Islet of Langerhans (tissue), 1 donor: ENCODE measurements around the gene SERPINE3.

ENCODE experiments used
- FAIRE-seq: peaks from one replicate; lab custom pipeline; 2011; peaks lifted over from hg19 to GRCh38; lab: Jason Lieb, UNC

SERPINE3 gene

GRCh38 chr13:51339354-51339753 lies at the start of gene SERPINE3:
SERPINE3 (plus strand) TSS chr13:51339691; CDS start chr13:51341092, 1,401 bp downstream.
- no peak for FAIRE-seq

DNA sequence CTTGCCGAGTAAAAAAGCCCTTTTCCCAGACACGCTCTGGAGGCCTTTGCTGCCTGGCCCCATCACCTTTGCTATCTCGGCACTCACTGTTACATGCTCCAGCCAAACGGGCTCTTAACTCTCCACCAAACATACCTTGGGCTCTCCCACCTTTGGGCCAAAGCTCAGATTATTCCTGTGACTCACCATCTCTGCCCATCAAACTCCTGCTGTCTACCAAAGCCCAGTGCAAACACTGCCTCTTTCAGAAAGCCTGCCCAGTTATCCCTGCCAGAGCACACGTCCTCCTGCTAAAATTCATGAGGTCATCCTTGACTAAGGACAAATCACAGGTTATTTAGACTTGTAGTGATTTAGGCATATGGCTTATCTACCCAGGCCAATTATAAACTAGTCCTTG lies 48.1 kb upstream of the SERPINE3 start:
- no peak for FAIRE-seq

- no peak for FAIRE-seq
Measured at GRCh38 chr13:51292000-51292565, 47.4 kb upstream of the SERPINE3 start.

DNA sequence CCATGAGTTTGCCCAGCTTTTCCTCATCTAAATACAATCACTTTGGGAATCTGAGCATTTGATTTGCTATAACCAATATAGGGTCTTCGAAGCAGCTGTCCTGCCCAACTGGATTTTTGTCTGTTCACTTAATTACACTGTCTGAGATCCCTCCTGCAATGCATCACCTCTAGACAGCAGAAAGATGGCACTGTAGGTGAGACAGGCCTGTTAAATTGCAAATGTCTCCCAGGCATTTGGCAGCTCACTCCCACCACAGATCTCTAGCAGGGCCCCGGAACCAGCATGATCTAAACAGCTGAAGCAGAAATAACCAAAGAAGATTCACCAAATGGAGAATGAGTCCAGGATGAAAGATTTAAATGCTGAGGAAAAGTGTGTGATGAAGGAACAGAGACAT lies 41.9 kb upstream of the SERPINE3 start:
- no peak for FAIRE-seq

DNA sequence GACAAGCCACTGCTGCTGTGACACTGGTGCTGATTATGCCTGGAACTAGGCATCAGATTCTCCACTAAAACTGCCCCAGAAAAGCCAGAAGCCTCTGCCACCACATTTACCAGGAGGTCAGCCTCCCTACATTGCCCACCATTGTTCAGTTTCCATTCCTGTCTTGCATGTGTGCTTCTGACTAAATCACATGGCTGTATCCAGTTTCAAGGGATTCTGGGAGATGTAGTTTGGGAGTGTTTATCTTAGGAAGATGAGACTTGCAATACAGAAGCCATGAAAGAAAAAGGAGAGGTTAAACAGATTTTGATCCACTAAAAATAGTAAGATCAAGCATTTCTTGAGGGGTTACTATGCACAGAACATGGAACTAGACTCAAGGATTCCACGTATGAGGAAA lies 40.7 kb upstream of the SERPINE3 start:
- FAIRE-seq: no peak

- FAIRE-seq: no peak
Measured at GRCh38 chr13:51303063-51303552, 36.4 kb upstream of the SERPINE3 start.

GRCh38 chr13:51303882-51304281 lies 35.6 kb upstream of the SERPINE3 start:
- FAIRE-seq: no peak

DNA sequence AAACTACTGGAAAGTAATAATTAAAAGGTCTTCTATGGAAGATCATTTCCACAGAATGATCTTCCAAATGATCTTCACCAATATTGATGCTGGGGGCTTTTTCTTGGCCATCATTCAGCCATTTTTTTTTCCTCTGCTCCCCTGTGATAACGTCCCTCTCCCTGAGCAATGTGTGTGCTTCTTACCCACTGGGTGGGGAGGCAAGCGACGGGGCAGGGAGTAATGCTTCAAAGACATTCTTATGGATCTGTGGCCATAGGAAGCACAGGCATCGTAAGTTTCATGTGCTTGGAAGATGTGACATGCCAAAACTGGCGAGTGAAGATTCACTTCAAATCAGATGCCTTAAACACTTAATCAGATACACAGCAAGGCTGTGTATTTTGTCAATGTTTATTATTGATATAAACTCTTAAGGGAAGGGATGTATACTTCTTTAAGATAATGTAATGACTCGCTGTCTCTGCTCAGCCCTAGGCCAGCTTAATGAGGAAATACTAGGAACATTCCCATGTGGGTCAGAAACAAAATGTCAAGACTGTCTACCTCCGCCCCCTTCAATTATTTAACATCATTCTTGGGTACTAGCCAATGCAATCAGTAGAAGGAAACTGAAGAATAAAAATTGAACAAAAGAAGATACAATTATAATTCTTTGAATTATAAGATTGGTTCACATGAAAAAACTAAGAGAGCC lies 34.1 kb upstream of the SERPINE3 start:
- FAIRE-seq: no peak

GRCh38 chr13:51308781-51309180 lies 30.7 kb upstream of the SERPINE3 start:
- FAIRE-seq: no peak

DNA sequence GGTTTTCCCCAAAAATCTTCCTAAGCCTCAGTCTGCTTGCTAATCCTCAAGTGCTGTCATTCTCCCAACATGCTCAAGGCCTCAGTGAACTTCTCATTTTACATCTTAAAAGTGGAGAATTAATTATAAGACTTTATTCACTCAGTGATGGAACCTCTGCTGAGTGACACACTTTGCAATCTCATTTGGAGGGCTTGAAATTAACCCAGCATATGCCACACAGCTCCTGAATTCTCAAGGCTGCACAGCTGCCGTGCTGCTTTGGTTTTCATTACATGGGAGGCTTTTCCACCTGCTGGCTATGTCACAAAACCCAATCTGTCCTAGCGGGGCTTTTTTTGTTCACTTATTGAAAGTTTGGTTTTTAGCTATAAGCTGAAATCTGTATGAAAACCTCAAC lies 28.3 kb upstream of the SERPINE3 start:
- FAIRE-seq: no peak

GRCh38 chr13:51311957-51312520 lies 27.5 kb upstream of the SERPINE3 start:
- no peak for FAIRE-seq

DNA sequence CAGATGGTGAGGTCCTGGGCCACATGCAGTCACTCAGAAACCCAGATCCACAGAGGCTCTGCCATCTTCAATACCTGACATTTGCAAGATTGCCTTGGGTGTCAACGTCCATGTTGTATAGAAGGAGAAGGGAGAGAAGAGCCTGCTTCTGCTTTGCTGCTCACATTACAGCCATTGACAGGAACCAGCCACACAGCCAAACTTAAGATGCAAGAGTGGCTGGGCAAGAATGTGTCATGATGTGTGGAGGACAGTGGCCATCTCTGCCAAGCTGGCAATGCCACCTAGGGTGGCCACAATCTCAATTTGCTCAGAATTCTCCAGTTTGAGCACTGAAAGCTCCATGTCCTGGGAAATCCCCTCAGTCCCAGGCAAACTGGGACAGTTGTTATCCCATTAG lies 25.9 kb upstream of the SERPINE3 start:
- no peak for FAIRE-seq

DNA sequence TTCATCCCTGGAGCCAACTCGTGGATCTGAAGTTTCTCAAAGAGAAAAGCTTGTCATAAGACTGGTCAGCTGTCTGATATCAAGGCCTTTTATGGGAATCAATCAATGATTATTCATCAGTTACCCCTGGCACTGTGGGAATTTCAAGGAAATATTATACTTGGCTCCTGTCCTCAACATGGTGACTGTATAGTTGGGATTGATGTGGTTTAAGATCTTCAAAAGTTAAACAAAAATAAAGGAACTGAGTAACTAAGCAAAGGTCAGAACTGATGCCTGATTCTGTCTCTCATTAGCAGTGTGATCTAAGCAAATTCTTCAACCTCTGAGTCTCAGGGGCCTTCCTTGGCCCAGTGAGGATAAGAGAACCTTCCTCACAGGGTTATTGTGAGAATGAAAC lies 22.2 kb upstream of the SERPINE3 start:
- FAIRE-seq: no peak

- no peak for FAIRE-seq
Measured at GRCh38 chr13:51318015-51318414, 21.5 kb upstream of the SERPINE3 start.

- FAIRE-seq: no peak
Measured at GRCh38 chr13:51318876-51319275, 20.6 kb upstream of the SERPINE3 start.

DNA sequence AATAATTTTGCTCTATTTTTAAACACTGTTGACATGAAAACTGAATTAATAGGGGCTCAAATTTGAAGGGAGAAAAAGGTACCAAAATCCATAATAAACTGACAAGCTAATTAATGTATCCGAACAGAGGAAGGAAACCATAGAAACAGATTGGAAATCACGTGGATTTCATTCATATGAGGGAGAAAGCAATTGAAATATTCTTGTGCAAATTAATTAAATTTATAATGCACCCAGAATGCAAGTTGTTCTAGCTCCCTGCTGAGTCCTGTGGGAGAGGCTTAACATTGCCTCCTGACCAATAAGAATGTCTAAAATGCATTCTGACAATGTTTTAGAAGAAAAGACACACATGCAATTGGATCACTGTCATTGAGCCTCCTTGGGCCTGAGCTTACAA lies 17.7 kb upstream of the SERPINE3 start:
- FAIRE-seq: no peak

DNA sequence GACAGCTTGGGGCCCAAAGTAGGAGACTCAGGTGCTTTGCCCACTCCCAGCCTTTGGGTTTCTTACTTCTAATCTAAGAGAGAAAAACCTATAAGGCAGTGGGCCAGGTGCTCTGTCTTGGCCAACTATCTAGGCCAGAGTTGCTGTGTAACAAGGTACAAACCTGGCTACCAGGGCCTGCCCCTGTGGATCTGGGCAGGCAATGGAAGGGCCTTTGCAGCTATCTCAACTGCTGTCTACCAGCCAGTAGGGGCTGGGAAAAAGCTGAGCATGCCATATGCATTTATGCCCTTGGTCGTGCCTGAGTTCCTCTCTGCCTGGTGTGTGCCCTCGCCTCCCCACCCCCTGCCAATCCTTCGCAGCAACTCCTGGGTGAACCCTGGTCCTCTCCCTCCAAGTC lies 16.7 kb upstream of the SERPINE3 start:
- no peak for FAIRE-seq

DNA sequence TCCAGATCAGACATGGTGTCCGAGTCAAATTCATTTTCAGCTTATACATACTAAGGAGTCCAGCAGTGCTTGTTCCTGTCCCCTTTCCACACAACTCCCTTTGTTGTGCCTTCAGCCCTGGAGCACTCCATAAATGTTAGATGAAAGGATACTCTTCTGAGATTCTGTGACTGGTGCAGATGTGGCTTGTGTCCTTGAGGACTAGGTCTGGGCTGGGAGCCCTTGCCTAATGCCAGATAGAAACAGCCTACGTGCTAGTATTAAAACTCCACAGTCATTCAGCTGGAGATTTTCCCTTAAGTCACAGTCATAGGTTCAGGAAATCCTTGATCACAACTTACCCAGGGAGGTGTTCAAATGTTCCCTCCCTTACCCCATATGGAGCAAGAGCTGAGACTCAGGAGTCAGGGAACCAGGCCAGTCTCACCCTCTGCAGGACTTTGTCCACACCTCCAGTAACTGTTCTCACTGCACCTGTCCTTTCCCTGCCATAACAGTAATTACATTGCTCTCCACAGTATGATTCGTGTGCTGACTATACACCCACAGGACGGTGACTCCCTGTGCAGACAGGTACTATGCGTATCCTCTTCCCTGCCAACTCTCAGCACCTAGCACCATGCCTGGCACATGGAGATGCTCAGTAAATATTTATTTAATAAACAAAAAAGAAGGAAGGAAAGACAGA lies 15.5 kb upstream of the SERPINE3 start:
- no peak for FAIRE-seq

- FAIRE-seq: no peak
Measured at GRCh38 chr13:51324714-51325420, 14.6 kb upstream of the SERPINE3 start.

GRCh38 chr13:51325837-51326236 lies 13.7 kb upstream of the SERPINE3 start:
- no peak for FAIRE-seq

DNA sequence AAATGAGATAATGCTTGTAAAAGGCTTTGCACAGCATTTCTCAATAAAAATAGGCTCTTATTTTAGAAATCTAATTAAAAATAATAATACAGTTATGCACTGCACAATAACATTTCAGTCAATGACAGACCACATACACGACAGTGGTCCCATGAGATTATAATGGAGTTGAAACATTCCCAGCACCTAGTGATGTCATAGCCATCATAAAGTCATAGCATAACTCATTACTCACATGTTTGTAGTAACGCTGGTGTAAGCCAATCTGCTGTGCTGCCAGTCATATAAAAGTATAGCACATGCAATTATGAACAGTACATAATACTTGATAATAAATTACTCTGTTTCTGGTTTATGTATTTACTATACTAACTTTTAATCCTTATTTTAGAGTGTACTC lies 12.7 kb upstream of the SERPINE3 start:
- FAIRE-seq: no peak

DNA sequence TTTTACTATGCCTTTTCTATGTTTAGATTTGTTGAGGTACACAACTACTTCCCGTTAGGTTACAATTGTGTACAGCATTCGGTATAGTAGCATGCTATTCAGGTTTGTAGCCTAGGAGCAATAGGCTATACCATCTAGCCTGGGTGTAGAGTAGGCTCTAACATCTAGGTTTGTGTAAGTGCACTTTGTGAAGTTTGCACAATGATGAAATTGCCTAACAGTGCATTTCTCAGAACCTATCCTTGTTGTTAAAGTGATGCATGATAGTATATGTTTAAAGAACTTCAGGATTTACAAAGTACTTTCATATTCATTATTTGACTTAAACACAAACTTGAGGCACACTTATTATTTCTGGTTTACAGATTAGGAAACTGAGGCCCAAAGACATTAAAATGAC lies 11.5 kb upstream of the SERPINE3 start:
- FAIRE-seq: no peak

DNA sequence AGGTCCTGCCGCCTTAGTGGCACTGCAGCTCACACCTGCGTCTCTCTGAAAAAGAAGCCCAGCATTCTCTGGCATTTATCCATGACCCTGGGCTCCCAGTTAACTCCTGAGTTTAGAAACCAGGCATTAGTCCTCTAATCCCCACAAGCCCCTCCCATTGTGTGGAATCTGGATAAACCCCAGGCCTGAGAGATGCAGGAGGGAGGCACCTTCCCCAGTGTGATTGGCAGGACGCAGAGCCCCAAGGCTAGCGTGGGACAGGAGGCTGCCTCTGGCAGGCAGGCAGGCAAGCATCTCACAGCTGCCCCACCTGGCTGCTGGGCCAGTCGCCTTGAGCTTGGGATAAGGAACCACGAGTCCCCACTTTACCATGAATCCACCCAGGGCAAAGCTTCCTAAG lies 11.0 kb upstream of the SERPINE3 start:
- no peak for FAIRE-seq
